Sigmoid colon (tissue), 4 donors: Measurements from ENCODE around the gene NECTIN1.

Experiments
- CTCF ChIP-seq, 4 experiments: fragments of 450-650 bp in 3 of 4; fragments of 200-600 bp in 1 of 4; IDR thresholded peaks; one replicate each; pipeline ENCODE4 v1.5.1; 2016 to 2019; ENCODE audit warnings: antibody characterized with exemption in 4 of 4, mild to moderate bottlenecking in 3 of 4, moderate library complexity in 2 of 4
- POLR2AphosphoS5 ChIP-seq, 4 donors: sonication (generic); formaldehyde crosslinking; IDR thresholded peaks; one replicate each; pipeline ENCODE4 v1.6.1; 2017; ENCODE audit warnings: antibody characterized with exemption in 4 of 4

GRCh38 chr11:119623682-119624081, 105.3 kb downstream of the NECTIN1 start:
- TF ChIP-seq POLR2AphosphoS5 (IDR thresholded peaks at IDR 0.05) = no peak
- TF ChIP-seq CTCF (IDR thresholded peaks at IDR 0.05) = no peak
